ENCODE data around the gene KRTAP12-4.

- no peak for TF ChIP-seq POLR2A (IDR thresholded peaks at IDR 0.05)
- no peak for TF ChIP-seq CTCF (IDR thresholded peaks at IDR 0.05)
- TF ChIP-seq EP300 (IDR thresholded peaks at IDR 0.05): no peak
- TF ChIP-seq POLR2AphosphoS5 (IDR thresholded peaks at IDR 0.05): no peak
These were observed 17.2 kb downstream of the KRTAP12-4 start, which contains the start of gene KRTAP10-10 for GRCh38 chr21:44637018-44637850.
